NCI-H748 (cell line): ENCODE results near the gene PLD1.

Experiments used
- DNase-seq: peaks from one replicate; lab custom pipeline; 2025; ENCODE audit not compliant: unreplicated experiment; lab: John Stamatoyannopoulos, UW

The PLD1 gene

GRCh38 chr3:171837698-171838097 lies 27.4 kb upstream of the PLD1 start:
- no peak for DNase-seq

- DNase-seq: no peak
Measured at GRCh38 chr3:171836855-171837254, 26.6 kb upstream of the PLD1 start.

- DNase-seq: no peak
Measured at GRCh38 chr3:171835613-171836012, 25.3 kb upstream of the PLD1 start.

- no peak for DNase-seq
Measured at GRCh38 chr3:171835116-171835515, 24.8 kb upstream of the PLD1 start.

GRCh38 chr3:171834461-171834801 lies 24.1 kb upstream of the PLD1 start:
- no peak for DNase-seq

GRCh38 chr3:171833789-171834460 lies 23.6 kb upstream of the PLD1 start:
- DNase-seq: peak; percentile 30

GRCh38 chr3:171832989-171833388 lies 22.7 kb upstream of the PLD1 start:
- no peak for DNase-seq

GRCh38 chr3:171831936-171832335 lies 21.7 kb upstream of the PLD1 start:
- DNase-seq: no peak

GRCh38 chr3:171830518-171830875 lies 20.2 kb upstream of the PLD1 start:
- no peak for DNase-seq

GRCh38 chr3:171829841-171830517 lies 19.7 kb upstream of the PLD1 start:
- peak; percentile 71 for DNase-seq

GRCh38 chr3:171828902-171829770 lies 18.9 kb upstream of the PLD1 start:
- DNase-seq: no peak

- no peak for DNase-seq
Measured at GRCh38 chr3:171827836-171828458, 17.7 kb upstream of the PLD1 start.

GRCh38 chr3:171827385-171827784 lies 17.1 kb upstream of the PLD1 start:
- no peak for DNase-seq

- no peak for DNase-seq
Measured at GRCh38 chr3:171825222-171825828, 15.0 kb upstream of the PLD1 start.

- peak; percentile 3 for DNase-seq
Measured at GRCh38 chr3:171824824-171825221, 14.5 kb upstream of the PLD1 start.

GRCh38 chr3:171824116-171824515 lies 13.8 kb upstream of the PLD1 start:
- no peak for DNase-seq

GRCh38 chr3:171822431-171823106 lies 12.3 kb upstream of the PLD1 start:
- DNase-seq: no peak

GRCh38 chr3:171821778-171822358 lies 11.6 kb upstream of the PLD1 start:
- no peak for DNase-seq

- no peak for DNase-seq
Measured at GRCh38 chr3:171821044-171821443, 10.8 kb upstream of the PLD1 start.

- no peak for DNase-seq
Measured at GRCh38 chr3:171817074-171817800, 7.0 kb upstream of the PLD1 start.
